Esophagus (tissue), 2 donors: Measurements from ENCODE around the gene TEX264. TPM values are rescaled to one million over a fixed set of nuclear protein-coding genes. Genes with fewer than 3 reads are reported as not detected.
A peak's percentile ranks its signal among the peaks of the same experiment; 100 is the strongest.
"Not testable (repeated sequence)": the region's sequence is repeated elsewhere in the genome, so short reads cannot be mapped to it uniquely, and the experiment has no call there.

ENCODE experiments used
- H3K27ac ChIP-seq, 2 donors: one replicate each; pipeline ENCODE4 v1.5.1; 2013; ENCODE audit warnings: low read depth in 2 of 2, mild to moderate bottlenecking in 2 of 2, inconsistent platforms in 1 of 2, low read length in 1 of 2, moderate library complexity in 1 of 2
- H3K27me3 ChIP-seq, 2 donors: one replicate each; pipeline ENCODE4 v1.6.1; 2013; ENCODE audit warnings: low read length in 2 of 2, control low read depth in 1 of 2, mild to moderate bottlenecking in 1 of 2; ENCODE audit not compliant: insufficient read depth in 2 of 2, control insufficient read depth in 1 of 2
- H3K36me3 ChIP-seq, 2 donors: one replicate each; pipeline ENCODE4 v1.6.1; 2013; ENCODE audit warnings: low read length in 1 of 2; ENCODE audit not compliant: control insufficient read depth in 2 of 2, insufficient read depth in 2 of 2
- H3K4me1 ChIP-seq, 2 donors: one replicate each; pipeline ENCODE4 v1.6.1; 2013; ENCODE audit warnings: low read length in 1 of 2; ENCODE audit not compliant: control insufficient read depth in 2 of 2, insufficient read depth in 2 of 2
- H3K4me3 ChIP-seq, 2 donors: one replicate each; pipeline ENCODE4 v1.5.1; 2013; ENCODE audit warnings: low read length in 2 of 2, mild to moderate bottlenecking in 2 of 2, low read depth in 1 of 2, moderate library complexity in 1 of 2
- H3K9me3 ChIP-seq, 2 donors: one replicate each; pipeline ENCODE4 v1.6.1; 2013; ENCODE audit warnings: mild to moderate bottlenecking in 2 of 2, low read depth in 1 of 2, low read length in 1 of 2, moderate library complexity in 1 of 2; ENCODE audit not compliant: control insufficient read depth in 2 of 2, insufficient read depth in 1 of 2
- WGBS, 2 donors: extraction: QIAGEN DNeasy Blood & Tissue Kit; methylation state at CpG; one replicate each; pipeline ENCODE4 v1.1.7; 2013; 5-methylcytosine and 5-hydroxymethylcytosine counted together
- polyA plus RNA-seq, 2 donors: library from polyadenylated mRNA; stranded (reverse); fragments of 200-250 nt; gene quantifications; one replicate each; pipeline ENCODE4 v1.2.3, GENCODE V29; 2013
- donor health status: healthy with polysubstance abuse.
- donor health status: Bipolar disorder and iron deficiency.

The TEX264 gene
- polyA plus RNA-seq, 2 donors: 46.7 to 59.5 TPM

DNA sequence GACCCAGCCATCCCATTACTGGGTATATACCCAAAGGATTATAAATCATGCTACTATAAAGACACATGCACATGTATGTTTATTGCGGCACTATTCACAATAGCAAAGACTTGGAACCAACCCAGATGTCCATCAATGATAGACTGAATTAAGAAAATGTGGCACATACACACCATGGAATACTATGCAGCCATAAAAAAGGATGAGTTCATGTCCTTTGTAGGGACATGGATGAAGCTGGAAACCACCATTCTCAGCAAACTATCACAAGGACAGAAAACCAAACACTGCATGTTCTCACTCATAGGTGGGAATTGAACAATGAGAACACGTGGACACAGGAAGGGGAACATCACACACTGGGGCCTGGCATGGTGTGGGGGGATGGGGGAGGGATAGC is 17.6 kb upstream of the TEX264 start:
- H3K36me3 ChIP-seq: peaks cover 7 to 12% of the 10 kb centered on the region in 2 donors
- H3K9me3 ChIP-seq, H3K4me1 ChIP-seq, H3K27ac ChIP-seq, H3K4me3 ChIP-seq, H3K27me3 ChIP-seq: not testable (repeated sequence)
- WGBS, 2 donors: 100% methylated on average over 1 of the region's 2 CpGs

DNA sequence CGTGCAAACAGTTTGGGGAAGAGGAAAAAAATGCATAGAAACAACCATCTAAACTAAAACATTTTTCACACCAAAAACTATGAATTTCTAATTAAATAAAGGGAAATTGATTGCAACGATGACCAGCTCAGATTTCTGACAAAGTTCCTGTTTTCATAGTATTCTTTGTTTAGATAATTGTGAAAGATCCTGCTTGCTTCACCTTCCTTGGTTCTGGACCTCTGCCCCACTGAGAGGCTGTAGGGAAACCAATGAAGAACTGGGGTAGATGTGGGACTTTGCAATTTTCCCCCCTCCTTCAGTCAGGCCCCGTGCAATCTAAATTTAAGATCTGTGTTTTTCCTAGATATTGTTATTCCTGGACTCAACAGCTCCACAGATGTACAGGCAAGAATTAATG is 13.8 kb upstream of the TEX264 start:
- Histone ChIP-seq H3K27me3 (no peaks in the 10 kb centered on the region), H3K36me3 (peaks cover 13 to 15% of the 10 kb centered on the region in 2 donors), H3K4me3 (no peak overlapping the region), H3K9me3 (no peaks in the 10 kb centered on the region), H3K27ac (no peak overlapping the region), H3K4me1 (no peaks in the 10 kb centered on the region)
- 91 to 94% methylated on average over 3 of the region's 3 CpGs for WGBS, 2 donors

DNA sequence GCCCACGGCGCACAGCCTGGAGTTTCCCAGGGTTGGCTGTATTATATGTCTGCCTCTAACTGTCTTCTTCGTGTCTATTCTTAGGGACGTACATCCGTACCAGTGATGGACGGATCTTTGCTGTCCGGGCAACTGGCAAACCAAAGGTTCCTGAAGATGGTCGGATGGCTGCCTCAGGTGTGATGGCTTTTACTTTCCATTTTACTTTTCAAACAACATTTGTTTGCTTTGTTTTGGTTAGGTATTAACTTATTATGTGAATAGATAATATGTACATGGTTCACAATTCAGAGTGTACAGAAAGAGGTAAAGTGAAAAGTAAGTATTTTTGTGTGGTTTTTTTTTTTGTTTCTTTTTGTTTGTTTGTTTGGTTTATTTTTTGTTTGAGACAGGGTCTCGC is 11.1 kb upstream of the TEX264 start:
- Histone ChIP-seq H3K4me1 (no peaks in the 10 kb centered on the region), H3K4me3 (no peak overlapping the region), H3K36me3 (peaks cover 15 to 23% of the 10 kb centered on the region in 2 donors), H3K27ac (no peak overlapping the region), H3K27me3 (no peaks in the 10 kb centered on the region), H3K9me3 (no peaks in the 10 kb centered on the region)
- WGBS, 2 donors: 96% methylated on average over 9 of the region's 9 CpGs

DNA sequence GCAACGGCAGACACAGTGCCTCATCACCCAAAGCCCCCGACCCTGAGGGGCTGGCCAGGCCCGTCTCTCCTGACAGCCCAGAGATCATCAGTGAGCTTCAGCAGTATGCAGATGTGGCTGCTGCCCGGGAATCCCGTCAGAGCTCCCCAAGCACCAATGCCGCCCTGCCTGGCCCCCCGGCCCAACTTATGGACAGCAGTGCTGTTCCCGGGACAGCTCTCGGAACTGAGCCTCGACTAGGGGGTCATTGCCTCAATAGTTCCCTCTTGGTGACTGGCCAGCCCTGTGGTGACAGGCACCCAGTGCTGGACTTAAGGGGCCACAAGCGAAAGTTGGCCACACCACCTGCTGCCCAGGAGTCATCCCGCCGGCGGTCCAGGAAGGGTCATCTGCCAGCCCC is 8.6 kb upstream of the TEX264 start:
- H3K4me3 ChIP-seq: no peak overlapping the region
- H3K4me1 ChIP-seq: peaks cover 0 to 3% of the 10 kb centered on the region in 2 donors
- H3K27me3 ChIP-seq: no peaks in the 10 kb centered on the region
- H3K9me3 ChIP-seq: no peaks in the 10 kb centered on the region
- WGBS, 2 donors: 90 to 95% methylated on average over 14 of the region's 14 CpGs
- H3K36me3 ChIP-seq: peaks cover 6 to 16% of the 10 kb centered on the region in 2 donors
- no peak overlapping the region for H3K27ac ChIP-seq

DNA sequence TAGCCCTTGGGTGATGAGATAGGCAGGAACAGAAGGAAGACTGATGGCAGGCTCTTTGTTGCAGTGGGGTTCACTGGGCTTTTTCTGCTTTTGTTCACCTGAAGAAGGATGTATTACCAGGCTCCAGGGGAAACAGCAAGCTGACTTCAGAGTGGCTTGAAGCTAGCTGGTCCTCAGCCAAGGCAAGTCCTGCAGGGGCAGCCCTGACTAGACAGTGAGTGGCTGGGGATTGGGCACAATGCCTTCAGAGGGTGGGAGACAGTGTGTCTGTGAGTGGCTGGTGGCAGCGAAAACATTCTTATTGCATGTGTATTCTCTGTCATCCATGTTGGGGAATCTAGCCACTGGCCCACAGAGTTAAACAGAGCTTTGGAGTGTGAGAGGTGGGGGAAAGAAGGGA is 2.3 kb upstream of the TEX264 start:
- 91 to 96% methylated on average over 1 of the region's 1 CpG for WGBS, 2 donors
- peak overlapping the region in 1 of 2 donors; percentile 36 for H3K27ac ChIP-seq
- no peak overlapping the region for H3K4me3 ChIP-seq
- no peaks in the 10 kb centered on the region for H3K36me3 ChIP-seq
- peaks cover 7 to 16% of the 10 kb centered on the region in 2 donors for H3K4me1 ChIP-seq
- H3K9me3 ChIP-seq: no peaks in the 10 kb centered on the region
- H3K27me3 ChIP-seq: no peaks in the 10 kb centered on the region

DNA sequence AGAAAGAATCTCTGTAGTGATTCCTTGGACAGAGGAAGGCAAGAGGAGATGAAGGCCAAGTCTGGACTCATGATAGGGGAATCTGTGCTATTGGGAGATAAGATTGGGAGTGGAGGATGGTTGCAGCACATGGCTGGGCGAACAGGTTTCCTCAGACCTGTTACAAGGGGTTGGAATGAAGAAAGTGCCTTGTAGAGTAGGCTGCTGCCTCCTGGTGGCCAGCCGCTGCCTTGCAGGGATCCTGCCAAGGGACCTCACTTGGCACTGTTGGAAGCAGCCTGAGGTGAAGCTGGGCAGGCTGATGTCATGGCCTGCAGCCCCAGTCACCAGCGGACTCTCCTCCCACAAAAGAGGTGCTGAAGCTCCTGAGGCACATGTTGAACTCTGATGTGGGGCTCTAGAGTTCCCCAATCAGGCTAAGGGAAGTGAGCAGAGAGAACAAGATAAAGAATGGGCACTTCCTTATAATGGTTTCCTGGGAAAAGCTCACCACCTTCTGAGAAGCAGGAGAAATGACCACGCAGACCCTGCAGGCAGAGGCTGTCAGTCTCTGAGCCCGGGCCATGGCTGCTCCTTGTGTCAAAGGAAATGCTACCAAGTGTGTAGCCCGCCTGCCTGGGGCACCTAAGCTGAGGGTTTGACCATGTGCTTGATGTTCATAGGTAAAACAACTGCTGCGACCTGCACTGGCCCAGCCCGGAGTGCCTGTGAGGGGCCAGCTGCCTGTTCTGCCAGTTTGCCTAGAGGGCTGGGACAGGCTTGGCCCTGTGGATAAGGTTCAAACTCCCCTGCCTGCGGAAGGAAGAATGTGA is 1.6 kb upstream of the TEX264 start:
- peaks cover 10 to 21% of the 10 kb centered on the region in 2 donors for H3K4me1 ChIP-seq
- H3K9me3 ChIP-seq: no peaks in the 10 kb centered on the region
- peak overlapping the region; percentile 15 to 34 for H3K27ac ChIP-seq
- WGBS, 2 donors: 41 to 45% methylated on average over 9 of the region's 9 CpGs
- H3K27me3 ChIP-seq: no peaks in the 10 kb centered on the region
- no peak overlapping the region for H3K4me3 ChIP-seq
- H3K36me3 ChIP-seq: no peaks in the 10 kb centered on the region

DNA sequence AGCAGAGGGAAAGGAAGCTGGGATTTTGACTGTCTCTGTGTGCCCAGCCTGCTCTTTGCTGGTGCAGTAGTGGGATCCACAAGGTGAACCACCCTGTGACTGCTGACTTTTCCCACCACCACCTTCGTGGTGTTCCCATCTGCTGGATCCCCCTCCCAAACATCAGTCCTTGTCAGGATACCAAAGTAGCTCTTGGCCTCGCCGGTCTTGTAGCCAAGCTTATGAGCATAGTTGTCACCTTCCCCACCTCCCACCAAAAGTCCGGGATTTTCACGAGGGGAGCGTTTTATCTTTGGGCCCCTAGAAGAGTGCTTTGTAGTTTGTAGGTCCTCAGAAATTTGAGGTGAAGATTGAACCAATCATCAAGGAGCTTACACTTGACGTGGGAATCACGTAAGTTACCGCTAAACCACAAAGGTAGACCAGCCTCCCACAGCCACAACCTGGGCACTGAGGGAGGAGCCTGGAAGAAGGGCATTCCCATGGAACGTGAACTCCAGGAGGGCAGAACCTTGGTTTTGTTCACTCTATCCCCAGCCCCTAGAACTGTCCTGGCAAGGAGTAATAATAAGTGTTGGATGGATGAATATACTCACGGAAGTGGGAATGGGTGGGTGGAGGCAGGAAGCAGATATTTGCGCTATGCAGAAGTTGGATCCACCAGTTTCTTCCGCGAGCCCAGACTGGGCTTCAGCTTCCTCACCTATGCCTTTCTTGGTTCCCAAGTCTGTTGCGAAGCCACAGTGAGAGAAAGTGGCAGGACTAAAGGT is 814 bp upstream of the TEX264 start:
- H3K27ac ChIP-seq: peak overlapping the region; percentile 84 to 90
- no peaks in the 10 kb centered on the region for H3K27me3 ChIP-seq
- WGBS, 2 donors: 53 to 55% methylated on average over 15 of the region's 15 CpGs
- H3K4me1 ChIP-seq: peaks cover 10 to 28% of the 10 kb centered on the region in 2 donors
- no peaks in the 10 kb centered on the region for H3K9me3 ChIP-seq
- H3K36me3 ChIP-seq: no peaks in the 10 kb centered on the region
- H3K4me3 ChIP-seq: peak overlapping the region; percentile 78 to 87

DNA sequence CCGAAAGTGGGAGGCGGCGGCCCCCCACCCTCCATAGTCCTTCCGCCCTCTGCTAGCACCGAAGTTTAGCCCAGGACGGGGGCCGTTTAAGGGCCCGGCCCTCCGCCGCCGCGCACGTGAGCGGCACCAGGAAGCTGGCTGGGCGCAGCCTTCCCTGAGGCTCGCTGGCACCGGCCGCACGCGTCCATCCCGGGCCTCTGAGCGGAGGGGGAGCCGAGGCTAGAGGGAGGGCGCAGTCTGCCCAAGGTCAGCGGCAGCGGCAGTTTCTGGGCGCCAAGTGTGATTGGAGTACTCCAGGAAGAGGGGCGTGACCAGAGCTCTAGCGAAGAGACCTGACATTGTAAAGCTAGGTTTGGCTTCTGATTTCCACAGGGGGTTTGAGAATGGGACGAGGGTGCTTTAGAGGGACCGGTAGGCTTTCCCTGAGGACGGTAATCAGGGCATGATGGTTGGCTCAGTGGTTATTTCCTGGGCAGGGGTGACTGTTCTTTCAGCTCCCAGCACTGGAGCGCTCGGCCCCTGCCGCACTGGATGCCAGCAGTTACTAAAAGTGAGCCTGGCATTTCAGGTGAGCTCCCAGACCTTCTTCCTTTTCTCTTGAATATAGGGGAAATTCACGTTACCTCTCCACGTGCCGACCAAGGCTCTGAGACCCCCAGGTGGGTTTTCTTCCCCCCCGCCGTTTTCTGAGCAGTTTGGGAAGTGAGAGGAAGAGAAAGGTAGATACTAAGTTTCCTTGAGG is 853 bp downstream of the TEX264 start:
- Histone ChIP-seq H3K4me1 (peaks cover 7 to 34% of the 10 kb centered on the region in 2 donors), H3K27ac (peak overlapping the region; percentile 90 to 96), H3K36me3 (no peaks in the 10 kb centered on the region), H3K27me3 (no peaks in the 10 kb centered on the region), H3K4me3 (peak overlapping the region; percentile 78 to 87), H3K9me3 (no peaks in the 10 kb centered on the region)
- WGBS, 2 donors: 6 to 9% methylated on average over 40 of the region's 40 CpGs

DNA sequence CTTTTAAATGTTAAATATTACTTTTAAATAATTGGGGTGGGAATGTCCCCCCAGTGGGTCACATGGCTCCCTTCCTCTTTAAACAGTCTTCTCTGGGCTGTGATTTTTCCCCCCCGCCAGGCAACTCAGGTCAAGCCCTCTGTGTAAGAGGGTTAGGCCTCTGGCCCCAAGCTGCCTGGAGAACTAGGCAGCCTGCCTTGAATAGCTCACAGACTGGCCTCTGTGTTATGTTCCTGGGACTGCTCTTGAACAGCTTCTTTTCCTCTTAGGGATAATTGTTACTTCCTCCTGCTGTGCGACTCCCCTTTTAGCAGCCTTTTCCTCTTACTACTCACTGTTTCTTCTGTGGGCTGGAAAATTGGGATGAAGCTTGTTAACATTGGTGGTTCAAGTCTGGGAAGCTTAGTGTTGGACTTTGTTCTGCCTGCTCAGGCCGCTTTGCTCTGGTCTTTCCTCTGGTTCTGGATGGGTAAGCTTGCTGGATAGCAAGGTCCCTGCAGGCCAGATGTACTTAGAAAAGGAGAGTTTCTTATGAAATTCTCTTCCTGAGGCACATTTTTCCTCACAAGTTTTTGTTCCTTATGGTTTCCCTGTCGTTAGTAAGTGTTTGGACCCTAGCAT is 2.2 kb downstream of the TEX264 start:
- Histone ChIP-seq H3K4me1 (peaks cover 7 to 44% of the 10 kb centered on the region in 2 donors), H3K9me3 (no peaks in the 10 kb centered on the region), H3K4me3 (no peak overlapping the region), H3K27me3 (no peaks in the 10 kb centered on the region), H3K36me3 (peaks cover 0 to 5% of the 10 kb centered on the region in 2 donors), H3K27ac (peak overlapping the region; percentile 17 to 76)
- WGBS, 2 donors: 76 to 80% methylated on average over 4 of the region's 4 CpGs
